Activated CD8-positive, alpha-beta memory T cell treated with anti-CD3 and anti-CD28 coated beads, Interleukin-2, amount 50 U/mL, for 24 hours (primary cell): ENCODE measurements around the gene VWA2.
A peak's percentile ranks its signal among the peaks of the same experiment; 100 is the strongest.

Source experiments
- DNase-seq: peaks from one replicate; pipeline ENCODE4 v3.0.0-alpha.2; 2020; ENCODE audit errors: extremely low read depth

VWA2 gene

DNA sequence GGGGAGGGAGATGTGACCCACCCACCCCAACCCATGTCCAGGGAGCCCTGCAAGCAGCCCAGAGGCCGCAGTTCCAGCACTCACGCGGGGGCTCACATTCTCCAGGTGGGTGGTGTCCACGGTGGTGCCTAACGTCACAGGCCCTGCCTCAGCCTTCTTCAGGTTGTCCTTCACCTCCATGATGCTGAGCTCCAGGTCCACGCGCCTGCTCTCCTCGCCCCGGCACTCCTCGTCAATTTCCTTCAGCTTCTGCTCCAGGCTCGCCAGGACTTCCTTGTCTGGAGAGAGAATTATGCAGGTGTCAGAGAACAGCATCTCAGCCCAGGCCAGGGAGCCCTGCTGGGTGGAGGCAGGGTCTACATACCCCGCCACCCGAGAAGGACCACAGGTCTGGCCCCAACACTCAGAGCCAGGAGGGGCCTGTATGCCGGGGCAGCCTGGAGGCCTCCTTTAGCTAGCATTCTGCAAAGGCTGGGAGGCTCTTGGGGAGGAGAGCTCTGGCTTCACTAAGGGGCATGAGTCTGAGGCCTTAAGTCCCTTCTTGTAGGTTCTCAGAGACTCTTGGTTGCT is 58.2 kb downstream of the VWA2 start:
- no peak for DNase-seq

DNA sequence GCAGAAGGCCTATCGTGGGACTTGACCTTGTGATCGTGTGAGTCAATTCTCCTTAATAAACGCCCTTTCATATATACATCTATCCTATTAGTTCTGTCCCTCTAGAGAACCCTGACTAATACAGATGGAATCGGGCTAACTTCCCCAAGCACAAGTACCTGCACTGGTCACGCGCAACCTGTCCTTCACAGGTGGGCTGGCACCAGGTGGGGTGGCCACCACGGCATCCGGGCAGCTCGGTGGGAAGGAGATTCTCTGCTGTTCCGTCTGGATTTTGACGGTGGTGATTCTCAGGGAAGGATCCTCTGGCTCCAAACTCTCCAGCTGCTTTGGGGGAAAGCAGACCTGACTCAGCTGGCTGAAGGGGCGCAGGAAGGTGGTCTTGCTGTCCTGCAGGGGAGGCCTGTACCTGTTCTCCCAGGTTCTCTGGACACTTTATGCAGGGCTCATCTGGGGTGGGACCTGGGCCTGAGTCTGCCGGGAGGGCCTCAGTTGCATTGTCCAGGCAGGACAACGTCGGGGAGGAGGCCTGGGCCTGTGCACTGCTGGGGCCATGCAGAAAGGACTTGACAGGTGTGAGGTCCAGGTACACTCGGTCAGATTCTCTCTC is 61.1 kb downstream of the VWA2 start:
- DNase-seq = no peak

DNA sequence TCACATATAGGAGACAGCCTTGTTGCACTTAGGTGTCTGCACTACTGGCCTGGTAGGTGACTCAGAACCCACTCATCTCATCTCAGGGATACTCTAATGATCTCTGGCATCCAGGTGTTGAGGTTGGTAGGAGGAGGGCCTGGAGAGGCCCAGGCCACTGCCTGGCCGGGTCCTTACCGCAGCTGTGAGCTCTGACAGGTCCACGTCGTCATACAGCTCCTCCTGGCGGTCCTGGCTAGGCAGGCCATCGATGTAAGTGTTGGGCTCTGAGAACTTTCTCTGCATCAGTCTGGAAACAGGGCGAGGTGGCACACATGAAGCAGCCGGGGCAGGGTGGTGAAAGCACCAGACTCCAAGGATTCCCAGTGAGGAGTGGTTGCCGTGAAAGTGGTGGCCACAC is 62.1 kb downstream of the VWA2 start:
- DNase-seq = no peak

DNA sequence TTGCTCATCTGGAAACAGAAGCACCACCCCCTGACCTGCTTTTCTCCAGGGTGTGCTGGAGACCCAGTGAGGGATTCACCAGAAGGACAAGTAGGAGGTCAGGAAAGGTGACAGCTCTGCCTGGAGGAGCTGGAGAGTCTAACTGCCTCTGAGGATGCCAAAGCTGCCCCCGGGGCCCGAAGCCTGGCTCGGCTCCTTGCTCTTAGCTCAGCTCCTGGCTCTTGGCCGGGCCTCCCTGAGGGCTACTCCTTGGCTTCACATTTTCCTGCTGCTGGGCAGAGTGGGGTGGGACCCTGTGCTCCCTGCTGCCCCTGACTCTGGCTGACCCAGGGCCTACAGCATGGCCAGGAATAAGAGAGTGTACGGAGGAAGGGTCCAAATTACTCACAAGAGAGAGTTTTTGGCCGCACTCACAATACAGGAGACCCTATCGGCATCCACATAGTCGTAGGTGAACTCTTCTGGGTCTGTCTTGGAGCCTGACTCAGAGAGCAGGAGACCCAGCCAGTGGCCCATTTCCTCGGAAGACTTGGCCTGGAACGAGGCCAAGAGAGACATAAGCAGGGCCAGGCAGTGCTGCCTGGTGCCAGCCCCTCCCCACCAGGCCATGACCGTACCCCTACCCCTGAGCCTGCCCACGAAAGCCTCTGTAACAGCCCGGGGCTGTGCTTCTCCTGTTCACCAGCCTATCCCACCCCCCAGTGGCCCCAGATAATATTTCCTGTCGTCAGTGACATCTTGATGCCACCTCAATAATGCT is 63.1 kb downstream of the VWA2 start:
- no peak for DNase-seq

DNA sequence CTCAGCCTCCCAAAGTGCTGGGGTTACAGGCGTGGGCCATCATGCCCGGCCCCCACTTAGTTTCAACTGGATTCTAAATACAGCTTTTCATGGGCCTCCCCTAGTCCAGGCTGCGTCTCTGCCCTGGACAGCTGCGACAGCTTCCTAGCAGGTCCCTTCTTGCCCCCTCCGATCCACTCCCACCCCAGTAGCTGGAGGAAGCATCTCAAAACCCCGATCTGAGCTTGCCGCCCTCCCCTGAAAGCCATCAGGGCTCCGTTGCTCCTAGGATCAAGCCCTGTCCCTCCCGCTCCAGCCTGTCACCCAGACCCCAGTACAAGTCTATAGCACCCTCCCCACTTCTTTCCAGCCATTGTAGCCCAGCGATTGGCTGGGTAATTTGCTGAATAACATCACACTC is 64.5 kb downstream of the VWA2 start:
- no peak for DNase-seq

DNA sequence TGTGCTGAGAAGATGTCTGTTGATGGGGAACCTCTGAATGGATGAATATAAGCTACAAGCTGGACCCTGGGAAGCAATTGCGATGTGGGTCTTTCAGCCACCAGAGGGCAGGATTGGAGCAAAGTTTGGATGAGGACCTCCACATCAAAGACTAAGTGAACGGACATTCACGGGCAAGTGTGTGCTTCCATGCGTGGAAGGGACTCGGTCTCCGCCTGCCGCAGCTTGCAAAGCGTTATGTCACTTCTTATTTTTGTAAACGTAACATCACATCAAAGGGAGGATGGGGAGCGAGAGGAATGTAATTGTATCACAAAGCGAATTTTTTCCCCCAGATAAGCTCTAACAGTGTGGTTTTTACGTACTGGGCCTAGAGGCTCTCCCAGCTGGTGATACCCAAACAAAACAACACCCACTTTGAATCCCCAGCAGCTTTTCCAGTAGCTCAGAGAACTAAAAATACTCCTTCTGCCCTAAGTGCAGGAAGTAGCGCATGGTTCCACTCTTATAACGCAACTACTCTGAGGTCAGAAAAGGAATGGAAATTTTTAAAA is 65.0 kb downstream of the VWA2 start:
- peak; percentile 53 for DNase-seq

DNA sequence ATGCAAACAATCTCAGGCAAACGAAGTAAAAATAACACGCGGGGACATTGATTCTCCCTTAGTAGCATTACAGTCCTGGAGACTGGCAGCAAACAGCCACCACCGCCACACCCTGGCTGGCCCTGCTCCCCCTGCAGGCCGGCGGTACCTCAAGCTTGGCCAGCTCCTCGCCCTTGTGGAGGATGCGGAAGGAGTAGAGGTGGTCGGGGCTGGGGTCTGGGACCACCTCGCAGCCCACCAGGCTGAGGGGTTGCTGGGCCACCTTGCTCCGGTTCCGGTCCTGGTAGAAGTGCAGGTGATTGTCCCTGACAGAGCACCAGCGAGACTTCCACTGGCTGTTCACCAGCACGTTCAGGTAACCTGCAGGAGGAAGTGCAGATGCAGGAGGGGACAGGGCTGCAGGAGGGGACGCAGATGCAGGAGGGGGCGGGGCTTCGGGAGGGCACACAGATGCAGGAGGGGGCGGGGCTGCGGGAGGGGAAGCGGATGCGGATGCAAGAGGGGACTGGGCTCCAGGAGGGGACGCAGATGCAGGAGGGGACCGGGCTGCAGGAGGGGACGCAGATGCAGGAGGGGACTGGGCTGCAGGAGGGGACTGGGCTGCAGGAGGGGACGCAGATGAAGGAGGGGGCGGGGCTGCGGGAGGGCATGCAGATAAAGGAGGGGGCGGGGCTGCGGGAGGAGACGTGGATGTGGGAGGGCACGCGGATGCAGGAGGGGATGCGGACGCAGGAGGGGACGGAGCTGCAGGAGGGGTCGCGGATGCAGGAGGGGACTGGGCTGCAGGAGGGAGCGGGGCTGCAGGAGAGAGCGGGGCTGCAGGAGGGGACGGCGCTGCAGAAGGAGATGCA is 65.7 kb downstream of the VWA2 start:
- peak; percentile 20 for DNase-seq

DNA sequence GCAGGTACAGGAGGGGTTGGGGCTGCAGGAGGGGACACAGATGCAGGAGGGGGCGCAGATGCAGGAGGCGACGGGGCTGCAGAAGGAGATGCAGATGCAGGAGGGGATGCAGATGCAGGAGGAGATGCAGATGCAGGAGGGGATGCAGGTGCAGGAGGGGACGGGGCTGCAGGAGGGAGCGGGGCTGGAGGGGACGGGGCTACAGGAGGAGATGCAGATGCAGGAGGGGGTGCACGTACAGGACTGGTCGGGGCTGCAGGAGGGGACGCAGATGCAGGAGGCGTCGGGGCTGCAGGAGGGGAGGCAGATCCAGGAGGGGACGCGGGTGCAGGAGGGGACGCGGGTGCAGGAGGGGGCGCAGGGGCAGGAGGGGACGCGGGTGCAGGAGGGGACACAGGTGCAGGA is 66.5 kb downstream of the VWA2 start:
- no peak for DNase-seq

DNA sequence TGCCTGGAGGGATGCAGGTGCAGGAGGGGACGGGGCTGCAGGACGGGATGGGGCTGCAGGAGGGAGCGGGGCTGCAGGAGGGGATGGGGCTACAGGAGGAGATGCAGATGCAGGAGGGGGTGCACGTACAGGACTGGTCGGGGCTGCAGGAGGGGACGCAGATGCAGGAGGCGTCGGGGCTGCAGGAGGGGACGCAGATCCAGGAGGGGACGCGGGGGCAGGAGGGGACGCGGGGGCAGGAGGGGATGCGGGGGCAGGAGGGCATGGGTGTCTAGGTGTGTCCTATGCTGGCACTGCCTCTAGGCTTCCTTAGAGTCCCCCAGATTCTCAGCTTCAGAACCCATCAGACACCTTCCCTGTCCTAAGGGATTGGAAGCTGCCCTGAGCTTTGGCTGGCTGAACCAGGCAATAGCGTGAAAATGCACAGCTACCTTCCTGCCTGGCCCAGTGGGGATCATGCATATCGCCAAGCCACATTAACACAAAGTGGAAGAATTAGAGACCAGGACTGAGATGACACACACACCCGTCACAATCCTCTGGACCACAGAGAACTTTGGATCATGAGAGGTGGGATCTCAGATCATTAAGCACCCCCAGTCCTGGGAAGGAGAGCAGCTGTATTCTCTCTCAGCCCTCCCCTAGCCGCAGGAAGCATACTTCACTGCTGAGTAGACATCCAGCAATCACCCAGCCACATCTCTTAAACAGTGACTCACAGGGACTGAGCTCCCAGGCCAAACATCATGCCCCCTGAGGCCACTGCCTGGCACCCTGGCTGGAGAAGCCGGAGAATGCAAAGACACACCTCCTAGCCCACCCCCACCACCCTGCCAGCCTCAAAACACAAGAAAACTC is 67.3 kb downstream of the VWA2 start:
- no peak for DNase-seq

DNA sequence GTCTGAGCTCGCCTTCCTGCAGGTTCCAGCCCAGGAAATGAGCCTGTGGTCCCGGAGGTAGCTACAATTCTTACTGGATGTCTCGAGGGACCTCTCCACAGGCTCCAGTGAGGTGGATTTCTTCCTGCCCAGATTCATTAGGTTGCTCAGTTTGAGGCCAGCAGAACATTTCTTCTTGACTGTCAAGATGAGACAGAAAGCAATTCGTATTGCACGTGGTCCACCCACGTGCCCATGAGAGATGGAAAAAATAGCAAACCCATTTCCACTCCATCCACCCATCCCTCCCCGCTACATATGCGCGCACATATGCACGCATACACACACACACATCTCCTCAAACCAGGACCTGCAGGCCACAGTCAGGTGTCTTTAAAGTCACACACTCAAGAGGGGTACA is 68.7 kb downstream of the VWA2 start:
- DNase-seq = no peak

DNA sequence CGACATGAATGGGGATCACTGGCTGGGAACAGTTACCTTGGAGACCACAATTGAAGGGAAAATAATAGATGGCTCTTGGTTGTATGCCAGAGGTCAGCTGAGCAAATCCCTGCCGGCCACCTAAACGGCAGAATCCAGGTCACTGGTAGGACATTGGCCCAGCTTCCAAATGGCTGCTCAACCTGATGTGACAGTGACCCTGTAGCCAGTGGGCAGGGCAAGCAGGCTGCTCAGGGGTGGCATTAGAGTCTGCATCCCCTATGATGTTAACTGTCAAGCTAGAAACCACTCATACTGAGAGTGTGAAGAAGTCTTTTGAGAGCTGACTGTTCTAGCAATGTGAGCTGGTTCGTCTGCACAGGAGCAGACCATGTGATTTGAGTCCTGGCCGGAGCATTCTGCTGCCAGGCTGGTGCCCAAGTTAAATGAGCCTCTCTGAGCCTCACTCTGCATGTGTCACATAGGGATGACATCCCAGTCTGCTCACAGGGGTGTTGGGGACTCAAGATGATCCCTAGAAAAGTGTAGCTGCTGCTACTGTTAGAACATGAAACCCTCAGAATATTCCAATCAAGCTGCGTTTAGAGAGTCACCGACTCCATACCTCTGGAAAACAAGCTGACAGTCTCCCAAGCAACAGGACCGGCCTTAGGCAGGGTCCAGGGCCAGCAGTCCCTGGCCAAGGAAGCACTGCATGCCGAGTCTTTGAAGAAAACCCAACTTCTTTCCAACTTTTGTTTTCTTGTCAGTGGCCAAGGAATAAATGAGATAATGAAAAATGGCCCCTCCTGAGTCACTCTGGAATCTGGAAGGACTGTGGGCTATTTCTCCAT is 69.7 kb downstream of the VWA2 start:
- no peak for DNase-seq

DNA sequence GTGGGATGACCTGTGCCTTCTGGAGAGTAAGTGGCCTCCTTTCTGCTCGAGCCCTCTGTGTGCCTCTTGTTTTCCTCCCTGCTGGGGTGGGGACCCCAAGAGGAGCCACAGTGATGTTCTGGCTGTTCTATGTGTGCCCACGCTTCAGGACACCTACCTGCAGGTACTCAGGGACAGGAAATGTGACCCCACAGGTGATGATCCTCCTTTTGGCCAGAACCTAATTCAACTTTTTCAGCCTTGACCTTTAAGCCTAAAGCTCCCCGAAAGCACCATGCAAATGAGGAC is 70.3 kb downstream of the VWA2 start:
- DNase-seq = no peak

DNA sequence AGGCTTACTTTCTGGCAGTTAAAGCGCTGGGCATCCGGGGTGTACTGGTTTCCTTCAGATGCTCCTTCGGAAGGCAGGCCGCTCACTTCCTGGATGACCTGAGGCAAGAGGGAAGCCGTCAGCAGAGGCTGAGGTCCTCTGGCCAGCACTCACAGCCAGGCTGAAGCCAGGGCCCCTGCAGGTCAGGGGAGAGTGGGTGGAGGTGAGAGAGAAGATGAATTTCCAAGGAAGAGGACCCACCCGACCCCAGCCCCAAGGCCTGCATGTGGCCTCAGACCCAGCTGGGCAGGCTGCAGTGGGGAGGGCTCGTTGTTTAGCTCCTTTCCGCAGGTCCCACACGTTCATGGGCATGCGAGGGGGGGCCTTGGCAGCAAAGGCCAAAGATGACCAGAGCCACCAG is 71.3 kb downstream of the VWA2 start:
- DNase-seq = no peak

DNA sequence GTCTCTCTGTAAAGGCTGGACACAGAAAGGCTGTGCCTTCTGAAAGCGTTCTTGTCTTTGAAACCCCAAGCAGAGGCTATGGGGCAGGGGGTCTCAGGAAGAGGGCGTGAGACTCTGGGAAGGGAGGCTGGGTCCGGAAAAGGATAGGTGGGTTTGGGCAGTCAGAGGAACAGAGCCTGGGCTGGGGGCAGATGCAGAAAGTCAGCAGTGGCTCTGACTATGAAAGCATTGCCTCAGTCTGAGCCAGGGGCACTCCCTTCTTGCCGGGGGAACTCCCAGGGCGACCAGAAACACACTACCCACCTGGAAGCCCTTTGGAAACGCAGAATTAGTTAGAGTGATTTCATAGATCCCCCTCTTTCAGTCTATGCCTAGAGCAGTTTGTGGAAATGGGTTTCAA is 72.0 kb downstream of the VWA2 start:
- DNase-seq = no peak

DNA sequence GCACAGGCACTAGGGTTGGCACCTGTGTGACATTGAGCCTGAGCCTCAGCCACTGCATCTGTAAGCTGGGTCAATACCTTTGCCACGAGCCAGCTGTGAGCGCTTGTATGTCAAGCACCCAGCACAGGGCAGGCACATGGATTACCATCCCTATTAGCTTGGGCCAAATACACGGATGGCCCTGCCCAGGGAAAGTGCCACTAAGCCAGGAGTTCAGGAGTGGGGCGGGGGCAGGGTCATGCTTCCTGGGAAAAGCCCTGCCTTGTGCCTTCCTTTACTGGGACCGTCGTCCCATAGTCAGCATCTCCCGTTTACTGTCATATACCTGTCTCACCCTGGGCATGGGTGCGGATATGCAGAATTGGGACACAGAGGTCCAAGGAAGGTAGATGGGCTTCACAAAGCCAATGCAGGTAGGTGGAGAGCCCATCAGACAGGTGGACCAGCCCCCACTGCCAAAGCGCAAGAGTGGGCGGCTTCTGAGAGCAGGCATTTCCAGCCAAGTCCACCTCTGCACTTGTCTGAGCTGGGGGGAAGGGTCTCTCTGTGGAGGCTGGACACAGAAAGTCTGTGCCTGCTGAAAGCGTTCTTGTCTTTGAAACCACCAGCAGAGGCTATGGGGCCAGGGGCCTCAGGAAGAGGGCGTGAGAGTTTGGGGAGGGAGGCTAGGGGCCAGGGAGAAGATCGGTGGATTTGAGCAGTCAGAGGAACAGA is 72.6 kb downstream of the VWA2 start:
- no peak for DNase-seq

DNA sequence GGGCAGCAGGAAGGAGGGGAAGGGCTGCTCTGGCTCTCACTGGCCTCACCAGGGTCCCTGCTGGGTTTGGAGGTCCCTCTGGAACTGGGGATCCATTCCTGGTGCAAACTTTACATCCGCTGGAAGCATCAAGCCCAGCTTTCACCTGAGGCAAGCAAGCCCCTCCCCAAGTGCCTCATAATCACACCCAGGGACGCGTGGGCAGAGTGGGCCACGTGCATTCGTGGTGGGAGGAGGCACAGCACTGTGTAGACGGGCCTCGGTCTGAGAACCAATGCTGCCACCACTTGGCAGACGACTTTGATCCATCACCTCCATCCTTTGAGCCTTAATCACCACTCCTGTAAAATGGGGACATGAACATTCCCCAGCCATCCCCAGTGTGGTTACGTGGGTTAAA is 74.1 kb downstream of the VWA2 start:
- DNase-seq = no peak

DNA sequence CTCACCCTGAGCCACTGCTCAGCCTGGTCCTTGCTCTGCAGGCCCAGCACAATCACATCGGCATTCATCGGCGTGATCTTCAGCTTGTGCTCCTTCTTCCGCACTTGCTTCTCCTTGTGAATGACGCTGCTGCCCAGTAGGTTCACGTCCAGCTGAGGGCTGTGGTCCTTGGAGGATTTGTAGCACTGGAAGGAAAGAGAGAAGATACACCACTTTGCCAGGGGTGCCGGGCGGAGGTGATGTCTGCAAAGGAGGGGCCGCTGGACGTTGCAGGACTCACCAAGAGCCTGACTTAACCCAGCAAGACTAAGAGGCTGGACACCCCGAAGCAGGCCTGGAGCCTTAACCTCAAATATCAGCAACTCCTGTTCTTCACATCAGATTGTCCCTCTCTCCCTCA is 74.8 kb downstream of the VWA2 start:
- no peak for DNase-seq

DNA sequence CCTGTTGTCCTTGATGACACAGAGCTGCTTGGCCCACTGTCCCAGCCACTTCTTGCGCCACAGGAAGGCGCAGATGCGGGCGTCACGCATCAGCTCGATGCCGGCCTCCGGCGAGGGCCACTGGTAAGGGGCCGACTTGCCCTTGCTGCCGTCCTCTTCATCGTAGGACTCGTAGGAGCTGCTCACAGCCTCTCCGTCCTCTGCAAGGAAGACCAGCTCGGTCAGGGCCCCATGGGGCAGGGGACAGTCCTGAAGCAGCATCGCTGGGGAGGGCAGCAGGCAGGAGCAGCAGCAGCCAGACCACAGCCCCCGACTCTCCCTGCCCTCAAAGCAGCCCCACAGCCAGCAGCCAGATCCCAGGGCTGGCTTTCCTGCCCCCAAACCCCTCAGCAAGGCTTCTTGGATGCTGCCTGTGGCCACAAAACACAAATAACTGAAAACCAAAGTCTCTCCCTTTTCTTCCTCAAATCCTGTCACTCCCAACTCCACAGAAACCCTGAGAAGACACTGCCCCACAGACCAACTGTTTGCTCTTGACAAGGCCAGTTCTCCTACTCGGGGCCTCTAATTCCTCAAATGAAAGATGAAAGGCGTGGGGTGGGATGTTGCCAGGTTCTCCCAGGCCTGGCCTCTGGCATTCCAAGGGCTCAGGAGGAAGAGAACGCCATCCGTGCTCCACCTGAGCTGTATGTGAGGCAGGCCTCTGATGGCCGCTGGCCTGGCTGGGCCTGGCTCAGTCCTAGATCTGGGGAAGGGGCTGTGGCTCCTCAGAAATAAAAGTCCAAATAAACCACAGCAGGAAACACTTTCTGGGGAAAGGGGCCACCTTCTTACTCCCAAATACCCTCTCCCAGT is 76.7 kb downstream of the VWA2 start:
- DNase-seq = no peak

DNA sequence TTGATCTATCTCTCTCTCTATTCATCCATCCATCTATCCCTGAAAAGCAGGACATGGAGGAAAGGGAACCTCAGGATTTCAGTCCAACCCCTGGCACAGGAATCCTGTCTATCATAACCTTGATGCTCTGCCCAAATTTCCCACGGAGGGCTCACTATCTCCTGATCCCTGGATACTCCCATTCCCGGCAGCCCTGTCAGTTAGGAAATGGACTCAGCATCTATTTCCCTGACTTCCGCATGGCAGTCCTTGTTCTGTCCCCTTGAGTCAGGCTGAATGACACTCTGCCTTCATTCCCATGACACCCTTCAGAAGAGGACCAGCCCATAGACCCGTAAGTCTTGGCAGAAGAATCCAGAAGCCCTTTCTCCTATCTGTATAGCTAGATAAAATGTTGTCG is 77.7 kb downstream of the VWA2 start:
- no peak for DNase-seq
